Endothelial cell (in vitro differentiated cells): Measurements from ENCODE around the gene CENPM. TPM values are rescaled to one million over a fixed set of nuclear protein-coding genes. Genes with fewer than 3 reads are reported as not detected.

Experiments
- DNase-seq: peaks from one replicate; pipeline ENCODE4 v3.0.0; 2021; ENCODE audit warnings: low spot score
- H3K27ac Mint-ChIP-seq: one replicate; pipeline ENCODE4 v1.8.0; 2021; ENCODE audit warnings: mixed read lengths, inconsistent platforms; ENCODE audit not compliant: unreplicated experiment
- H3K27me3 Mint-ChIP-seq: one replicate; pipeline ENCODE4 v1.8.0; 2021; ENCODE audit warnings: mild to moderate bottlenecking, moderate library complexity, mixed read lengths, inconsistent platforms; ENCODE audit not compliant: unreplicated experiment
- H3K36me3 Mint-ChIP-seq: one replicate; pipeline ENCODE4 v1.8.0; 2021; ENCODE audit warnings: mild to moderate bottlenecking, low read depth, mixed read lengths, inconsistent platforms; ENCODE audit not compliant: unreplicated experiment
- H3K4me1 Mint-ChIP-seq: one replicate; pipeline ENCODE4 v1.8.0; 2021; ENCODE audit warnings: mild to moderate bottlenecking, mixed read lengths, inconsistent platforms; ENCODE audit not compliant: unreplicated experiment
- H3K4me3 Mint-ChIP-seq: one replicate; pipeline ENCODE4 v1.8.0; 2021; ENCODE audit warnings: mild to moderate bottlenecking, mixed read lengths, inconsistent platforms; ENCODE audit not compliant: unreplicated experiment
- H3K9me3 Mint-ChIP-seq: one replicate; pipeline ENCODE4 v1.8.0; 2021; ENCODE audit warnings: mixed read lengths, inconsistent platforms; ENCODE audit not compliant: unreplicated experiment
- CTCF ChIP-seq: fragments of 200-600 bp; sonication (generic); IDR thresholded peaks from one replicate; pipeline ENCODE4 v1.5.0; 2021; ENCODE audit warnings: antibody characterized with exemption; ENCODE audit not compliant: unreplicated experiment
- total RNA-seq: library from RNA; stranded (reverse); fragmentation: NEBNext Ultra II Directional; extraction: Animal tissue kit (Norgen Biotek cat#: 25700); gene quantifications from one replicate; pipeline ENCODE4 v1.2.1, GENCODE V29; 2021; ENCODE audit not compliant: unreplicated experiment

Gene CENPM
- total RNA-seq, 1 donor from 2014 or later: 5.2 TPM

GRCh38 chr22:41947424-41948080 is 600 bp upstream of the CENPM start:
- Mint-ChIP-seq H3K4me3 (peak overlapping the region; percentile 80), H3K27ac (no peak overlapping the region), H3K9me3 (no peaks in the 10 kb centered on the region), H3K36me3 (no peaks in the 10 kb centered on the region), H3K27me3 (peaks cover 6% of the 10 kb centered on the region), H3K4me1 (peaks cover 10% of the 10 kb centered on the region)
- no peak for DNase-seq
- TF ChIP-seq CTCF: no peak

GRCh38 chr22:41943661-41944209 is 3.2 kb downstream of the CENPM start:
- no peaks in the 10 kb centered on the region for H3K36me3 Mint-ChIP-seq
- peaks cover 6% of the 10 kb centered on the region for H3K27me3 Mint-ChIP-seq
- no peak overlapping the region for H3K27ac Mint-ChIP-seq
- TF ChIP-seq CTCF: no peak
- no peak for DNase-seq
- no peaks in the 10 kb centered on the region for H3K9me3 Mint-ChIP-seq
- no peak overlapping the region for H3K4me3 Mint-ChIP-seq
- H3K4me1 Mint-ChIP-seq: peaks cover 12% of the 10 kb centered on the region

- Mint-ChIP-seq H3K4me3 (no peak overlapping the region), H3K27ac (no peak overlapping the region), H3K9me3 (no peaks in the 10 kb centered on the region), H3K27me3 (peaks cover 2% of the 10 kb centered on the region), H3K4me1 (peaks cover 12% of the 10 kb centered on the region), H3K36me3 (no peaks in the 10 kb centered on the region)
- TF ChIP-seq CTCF: peak; percentile 86
- DNase-seq: peak; percentile 90
Measured at GRCh38 chr22:41940832-41941765, 5.9 kb downstream of the CENPM start.

GRCh38 chr22:41939981-41940831 is 6.7 kb downstream of the CENPM start:
- DNase-seq: peak; percentile 4
- Mint-ChIP-seq H3K4me3 (no peak overlapping the region), H3K9me3 (no peaks in the 10 kb centered on the region), H3K36me3 (no peaks in the 10 kb centered on the region), H3K27me3 (peaks cover 2% of the 10 kb centered on the region), H3K27ac (peak overlapping the region; percentile 24), H3K4me1 (peaks cover 7% of the 10 kb centered on the region)
- no peak for TF ChIP-seq CTCF
